Measurements from ENCODE around the gene ZNF500. TPM values are rescaled to one million over a fixed set of nuclear protein-coding genes. Genes with fewer than 3 reads are reported as not detected.
A peak's percentile ranks its signal among the peaks of the same experiment; 100 is the strongest.

ZNF500 gene
- total and polyA plus RNA-seq, 10 of the 15 experiments (the other 5 are each of a cell fraction or from before 2014, with no cell fraction given), result 0.99 to 13.1 (median 5.5) TPM

- TF ChIP-seq PKNOX1 (IDR thresholded peaks at IDR 0.05) (peak; percentile 98), ZNF274 (IDR thresholded peaks at IDR 0.05; ENCODE audit: insufficient read depth, insufficient read length) (no peak), LARP7 (IDR thresholded peaks at IDR 0.05) (no peak; the same call in 1 of the 2 replicates), ASH2L (IDR thresholded peaks at IDR 0.05; ENCODE audit: borderline replicate concordance, low read depth) (no peak), IRF4 (IDR thresholded peaks at IDR 0.05; ENCODE audit: low read depth, low read length) (no peak), MEF2A (IDR thresholded peaks at IDR 0.05; ENCODE audit: insufficient read depth, low read depth, low read length) (no peak), ATF2 (IDR thresholded peaks at IDR 0.05; ENCODE audit: low read length) (no peak), BRCA1 (IDR thresholded peaks at IDR 0.05; ENCODE audit: low read depth, low read length) (no peak), CHD2 (IDR thresholded peaks at IDR 0.05; ENCODE audit: borderline replicate concordance, low read depth, low read length) (peak; percentile 90; the same call in 1 of the 2 replicates), E4F1 (IDR thresholded peaks at IDR 0.05; ENCODE audit: borderline replicate concordance, partially characterized antibody) (no peak), KLF5 (IDR thresholded peaks at IDR 0.05; ENCODE audit: partially characterized antibody) (peak; percentile 61), ATF7 (IDR thresholded peaks at IDR 0.05; ENCODE audit: low read depth) (no peak), HDAC2 (IDR thresholded peaks at IDR 0.05) (no peak), BACH1 (IDR thresholded peaks at IDR 0.05; ENCODE audit: borderline replicate concordance) (0 out of 2 replicates have a peak, but pooled peaks have one; percentile 49), NFYA (IDR thresholded peaks at IDR 0.05; ENCODE audit: borderline replicate concordance, low read depth, low read length) (peak; percentile 70), RUNX3 (IDR thresholded peaks at IDR 0.05; ENCODE audit: low read length) (no peak), SRF (IDR thresholded peaks at IDR 0.05; ENCODE audit: low read depth in 2 of 2, low read length in 2 of 2) (no peak), TCF12 (IDR thresholded peaks at IDR 0.05; ENCODE audit: low read depth, low read length) (no peak), HDAC6 (IDR thresholded peaks at IDR 0.05; ENCODE audit: unreplicated experiment) (no peak), TAF1 (IDR thresholded peaks at IDR 0.05; ENCODE audit: borderline replicate concordance, low read depth, low read length) (no peak)
- TF ChIP-seq, protein P1, sequence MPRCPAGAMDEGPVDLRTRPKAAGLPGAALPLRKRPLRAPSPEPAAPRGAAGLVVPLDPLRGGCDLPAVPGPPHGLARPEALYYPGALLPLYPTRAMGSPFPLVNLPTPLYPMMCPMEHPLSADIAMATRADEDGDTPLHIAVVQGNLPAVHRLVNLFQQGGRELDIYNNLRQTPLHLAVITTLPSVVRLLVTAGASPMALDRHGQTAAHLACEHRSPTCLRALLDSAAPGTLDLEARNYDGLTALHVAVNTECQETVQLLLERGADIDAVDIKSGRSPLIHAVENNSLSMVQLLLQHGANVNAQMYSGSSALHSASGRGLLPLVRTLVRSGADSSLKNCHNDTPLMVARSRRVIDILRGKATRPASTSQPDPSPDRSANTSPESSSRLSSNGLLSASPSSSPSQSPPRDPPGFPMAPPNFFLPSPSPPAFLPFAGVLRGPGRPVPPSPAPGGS (IDR thresholded peaks at IDR 0.05; ENCODE audit: borderline replicate concordance, insufficient read depth, low read depth, low read length, poor library complexity, severe bottlenecking), result peak; percentile 38
- TF ChIP-seq, protein P2, sequence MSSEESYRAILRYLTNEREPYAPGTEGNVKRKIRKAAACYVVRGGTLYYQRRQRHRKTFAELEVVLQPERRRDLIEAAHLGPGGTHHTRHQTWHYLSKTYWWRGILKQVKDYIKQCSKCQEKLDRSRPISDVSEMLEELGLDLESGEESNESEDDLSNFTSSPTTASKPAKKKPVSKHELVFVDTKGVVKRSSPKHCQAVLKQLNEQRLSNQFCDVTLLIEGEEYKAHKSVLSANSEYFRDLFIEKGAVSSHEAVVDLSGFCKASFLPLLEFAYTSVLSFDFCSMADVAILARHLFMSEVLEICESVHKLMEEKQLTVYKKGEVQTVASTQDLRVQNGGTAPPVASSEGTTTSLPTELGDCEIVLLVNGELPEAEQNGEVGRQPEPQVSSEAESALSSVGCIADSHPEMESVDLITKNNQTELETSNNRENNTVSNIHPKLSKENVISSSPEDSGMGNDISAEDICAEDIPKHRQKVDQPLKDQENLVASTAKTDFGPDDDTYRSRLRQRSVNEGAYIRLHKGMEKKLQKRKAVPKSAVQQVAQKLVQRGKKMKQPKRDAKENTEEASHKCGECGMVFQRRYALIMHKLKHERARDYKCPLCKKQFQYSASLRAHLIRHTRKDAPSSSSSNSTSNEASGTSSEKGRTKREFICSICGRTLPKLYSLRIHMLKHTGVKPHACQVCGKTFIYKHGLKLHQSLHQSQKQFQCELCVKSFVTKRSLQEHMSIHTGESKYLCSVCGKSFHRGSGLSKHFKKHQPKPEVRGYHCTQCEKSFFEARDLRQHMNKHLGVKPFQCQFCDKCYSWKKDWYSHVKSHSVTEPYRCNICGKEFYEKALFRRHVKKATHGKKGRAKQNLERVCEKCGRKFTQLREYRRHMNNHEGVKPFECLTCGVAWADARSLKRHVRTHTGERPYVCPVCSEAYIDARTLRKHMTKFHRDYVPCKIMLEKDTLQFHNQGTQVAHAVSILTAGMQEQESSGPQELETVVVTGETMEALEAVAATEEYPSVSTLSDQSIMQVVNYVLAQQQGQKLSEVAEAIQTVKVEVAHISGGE (CRISPR knock-in tag; IDR thresholded peaks at IDR 0.05), result no peak
These were observed 35.8 kb upstream of the ZNF500 start (continued) for GRCh38 chr16:4802659-4803287.
